ENCODE measurements around the gene CABLES1.

DNA sequence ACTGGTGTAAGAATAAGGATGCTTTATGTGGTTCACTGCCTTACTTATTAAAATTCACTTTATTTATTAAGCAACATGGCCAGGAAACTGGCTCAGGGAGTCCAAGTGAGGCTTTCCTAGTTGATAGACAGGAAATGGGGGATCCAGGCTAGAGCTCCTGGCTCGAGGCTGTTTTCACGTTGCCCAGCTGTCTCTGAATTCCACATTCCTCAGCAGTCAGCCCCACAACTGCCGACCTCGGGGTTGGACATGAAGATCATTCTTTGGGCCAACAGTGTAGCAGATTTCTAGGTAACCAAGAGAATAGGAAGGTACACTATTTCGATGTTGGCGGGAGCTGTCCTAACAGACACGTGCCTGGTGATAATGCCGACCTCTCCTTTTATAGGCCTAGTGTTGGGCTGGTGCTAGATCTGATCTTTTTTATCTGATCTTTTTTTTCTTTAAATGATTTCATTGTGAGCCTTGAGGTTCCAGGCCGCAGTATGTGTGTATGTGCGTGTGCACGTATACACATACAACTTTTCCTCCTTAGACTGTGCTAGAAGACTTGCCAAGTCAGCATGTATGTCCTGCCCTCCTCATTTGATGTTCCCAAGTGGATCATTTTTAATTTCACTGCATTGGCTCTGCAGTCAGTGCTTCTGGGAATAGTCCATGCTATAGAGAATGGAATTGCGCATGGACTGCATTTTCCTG lies 103.5 kb downstream of the CABLES1 start:
- no peak for TF ChIP-seq ZNF174 (tag by site-specific recombination; IDR thresholded peaks at IDR 0.05)
- TF ChIP-seq, protein P1, sequence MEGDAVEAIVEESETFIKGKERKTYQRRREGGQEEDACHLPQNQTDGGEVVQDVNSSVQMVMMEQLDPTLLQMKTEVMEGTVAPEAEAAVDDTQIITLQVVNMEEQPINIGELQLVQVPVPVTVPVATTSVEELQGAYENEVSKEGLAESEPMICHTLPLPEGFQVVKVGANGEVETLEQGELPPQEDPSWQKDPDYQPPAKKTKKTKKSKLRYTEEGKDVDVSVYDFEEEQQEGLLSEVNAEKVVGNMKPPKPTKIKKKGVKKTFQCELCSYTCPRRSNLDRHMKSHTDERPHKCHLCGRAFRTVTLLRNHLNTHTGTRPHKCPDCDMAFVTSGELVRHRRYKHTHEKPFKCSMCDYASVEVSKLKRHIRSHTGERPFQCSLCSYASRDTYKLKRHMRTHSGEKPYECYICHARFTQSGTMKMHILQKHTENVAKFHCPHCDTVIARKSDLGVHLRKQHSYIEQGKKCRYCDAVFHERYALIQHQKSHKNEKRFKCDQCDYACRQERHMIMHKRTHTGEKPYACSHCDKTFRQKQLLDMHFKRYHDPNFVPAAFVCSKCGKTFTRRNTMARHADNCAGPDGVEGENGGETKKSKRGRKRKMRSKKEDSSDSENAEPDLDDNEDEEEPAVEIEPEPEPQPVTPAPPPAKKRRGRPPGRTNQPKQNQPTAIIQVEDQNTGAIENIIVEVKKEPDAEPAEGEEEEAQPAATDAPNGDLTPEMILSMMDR (tag by site-specific recombination; IDR thresholded peaks at IDR 0.05) = no peak
- TF ChIP-seq ZNF292 (tag by site-specific recombination; IDR thresholded peaks at IDR 0.05; ENCODE audit: borderline replicate concordance, low read depth) = no peak
- no peak for TF ChIP-seq RBAK (tag by site-specific recombination; IDR thresholded peaks at IDR 0.05)
- TF ChIP-seq MYNN (tag by site-specific recombination; IDR thresholded peaks at IDR 0.05; ENCODE audit: borderline replicate concordance) = no peak
- TF ChIP-seq ZNF626 (tag by site-specific recombination; IDR thresholded peaks at IDR 0.05) = no peak
- TF ChIP-seq, protein P2, sequence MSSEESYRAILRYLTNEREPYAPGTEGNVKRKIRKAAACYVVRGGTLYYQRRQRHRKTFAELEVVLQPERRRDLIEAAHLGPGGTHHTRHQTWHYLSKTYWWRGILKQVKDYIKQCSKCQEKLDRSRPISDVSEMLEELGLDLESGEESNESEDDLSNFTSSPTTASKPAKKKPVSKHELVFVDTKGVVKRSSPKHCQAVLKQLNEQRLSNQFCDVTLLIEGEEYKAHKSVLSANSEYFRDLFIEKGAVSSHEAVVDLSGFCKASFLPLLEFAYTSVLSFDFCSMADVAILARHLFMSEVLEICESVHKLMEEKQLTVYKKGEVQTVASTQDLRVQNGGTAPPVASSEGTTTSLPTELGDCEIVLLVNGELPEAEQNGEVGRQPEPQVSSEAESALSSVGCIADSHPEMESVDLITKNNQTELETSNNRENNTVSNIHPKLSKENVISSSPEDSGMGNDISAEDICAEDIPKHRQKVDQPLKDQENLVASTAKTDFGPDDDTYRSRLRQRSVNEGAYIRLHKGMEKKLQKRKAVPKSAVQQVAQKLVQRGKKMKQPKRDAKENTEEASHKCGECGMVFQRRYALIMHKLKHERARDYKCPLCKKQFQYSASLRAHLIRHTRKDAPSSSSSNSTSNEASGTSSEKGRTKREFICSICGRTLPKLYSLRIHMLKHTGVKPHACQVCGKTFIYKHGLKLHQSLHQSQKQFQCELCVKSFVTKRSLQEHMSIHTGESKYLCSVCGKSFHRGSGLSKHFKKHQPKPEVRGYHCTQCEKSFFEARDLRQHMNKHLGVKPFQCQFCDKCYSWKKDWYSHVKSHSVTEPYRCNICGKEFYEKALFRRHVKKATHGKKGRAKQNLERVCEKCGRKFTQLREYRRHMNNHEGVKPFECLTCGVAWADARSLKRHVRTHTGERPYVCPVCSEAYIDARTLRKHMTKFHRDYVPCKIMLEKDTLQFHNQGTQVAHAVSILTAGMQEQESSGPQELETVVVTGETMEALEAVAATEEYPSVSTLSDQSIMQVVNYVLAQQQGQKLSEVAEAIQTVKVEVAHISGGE (tag by site-specific recombination; conservative IDR thresholded peaks at IDR 0.05; ENCODE audit: low read depth) = no peak
- no peak for TF ChIP-seq ZBTB1 (tag by site-specific recombination; IDR thresholded peaks at IDR 0.05)
- TF ChIP-seq KLF10 (tag by site-specific recombination; IDR thresholded peaks at IDR 0.05) = no peak
